Measurements from ENCODE around the gene FAM169A.

GRCh38 chr5:74772359-74772758 lies 93.8 kb downstream of the FAM169A start:
- no peak for TF ChIP-seq ZNF565 (CRISPR knock-in tag; conservative IDR thresholded peaks at IDR 0.05; ENCODE audit: low read depth)
- TF ChIP-seq ZNF70 (CRISPR knock-in tag; IDR thresholded peaks at IDR 0.05): no peak
- TF ChIP-seq GLIS3 (CRISPR knock-in tag; IDR thresholded peaks at IDR 0.05): no peak
- TF ChIP-seq PATZ1 (CRISPR knock-in tag; IDR thresholded peaks at IDR 0.05; ENCODE audit: borderline replicate concordance): no peak
- TF ChIP-seq ARNTL (CRISPR knock-in tag; IDR thresholded peaks at IDR 0.05; ENCODE audit: borderline replicate concordance, low read depth): no peak
- no peak for TF ChIP-seq BACH2 (CRISPR knock-in tag; IDR thresholded peaks at IDR 0.05; ENCODE audit: borderline replicate concordance)
- no peak for TF ChIP-seq ZC3H10 (CRISPR knock-in tag; IDR thresholded peaks at IDR 0.05)
- TF ChIP-seq PPARA (CRISPR knock-in tag; IDR thresholded peaks at IDR 0.05; ENCODE audit: borderline replicate concordance): no peak
- TF ChIP-seq CSRNP3 (CRISPR knock-in tag; IDR thresholded peaks at IDR 0.05): no peak
- TF ChIP-seq TOX (CRISPR knock-in tag; IDR thresholded peaks at IDR 0.05; ENCODE audit: borderline replicate concordance): no peak
- TF ChIP-seq OSR1 (CRISPR knock-in tag; IDR thresholded peaks at IDR 0.05): no peak
- no peak for TF ChIP-seq ESRRG (CRISPR knock-in tag; IDR thresholded peaks at IDR 0.05)
- no peak for TF ChIP-seq TSHZ2 (CRISPR knock-in tag; IDR thresholded peaks at IDR 0.05)

Data from SK-N-SH treated with all-trans-retinoic acid at 6 μM for 48 hours (cell line).